ENCODE results near the gene AZGP1.
"Not testable (repeated sequence)": the region's sequence is repeated elsewhere in the genome, so short reads cannot be mapped to it uniquely, and the experiment has no call there.

GRCh38 chr7:99979814-99980225 lies 4.0 kb upstream of the AZGP1 start:
- not testable (repeated sequence) for TF ChIP-seq CSDC2 (CRISPR knock-in tag; IDR thresholded peaks at IDR 0.05); PPARA (CRISPR knock-in tag; IDR thresholded peaks at IDR 0.05; ENCODE audit: borderline replicate concordance); OSR1 (CRISPR knock-in tag; IDR thresholded peaks at IDR 0.05); ARNTL (CRISPR knock-in tag; IDR thresholded peaks at IDR 0.05; ENCODE audit: borderline replicate concordance, low read depth); BACH2 (CRISPR knock-in tag; IDR thresholded peaks at IDR 0.05; ENCODE audit: borderline replicate concordance); TCF4 (CRISPR knock-in tag; IDR thresholded peaks at IDR 0.05; ENCODE audit: borderline replicate concordance); ZC3H10 (CRISPR knock-in tag; IDR thresholded peaks at IDR 0.05); CREB5 (CRISPR knock-in tag; IDR thresholded peaks at IDR 0.05; ENCODE audit: low read depth); POU6F1 (CRISPR knock-in tag; IDR thresholded peaks at IDR 0.05; ENCODE audit: borderline replicate concordance, low read depth); ZNF565 (CRISPR knock-in tag; conservative IDR thresholded peaks at IDR 0.05; ENCODE audit: low read depth); ZNF8 (CRISPR knock-in tag; IDR thresholded peaks at IDR 0.05)
